ENCODE measurements around the gene PDZRN3.

PDZRN3 gene

GRCh38 chr3:73624017-73624820, 522 bp downstream of the PDZRN3 start:
- in situ Hi-C loops (cut with MboI; ENCODE audit: low sequenced_read_pairs) = no loop called here

GRCh38 chr3:73623346-73623745, 1.4 kb downstream of the PDZRN3 start:
- in situ Hi-C loops (cut with MboI; ENCODE audit: low sequenced_read_pairs) = no loop called here

GRCh38 chr3:73622091-73622805, 2.5 kb downstream of the PDZRN3 start:
- in situ Hi-C loops (cut with MboI; ENCODE audit: low sequenced_read_pairs) = no loop called here

GRCh38 chr3:73621388-73621787, 3.4 kb downstream of the PDZRN3 start:
- in situ Hi-C loops (cut with MboI; ENCODE audit: low sequenced_read_pairs) = no loop called here

- in situ Hi-C loops (cut with MboI; ENCODE audit: low sequenced_read_pairs) = no loop called here
These were observed 6.3 kb downstream of the PDZRN3 start for GRCh38 chr3:73618461-73618860.

- in situ Hi-C loops (cut with MboI; ENCODE audit: low sequenced_read_pairs) = no loop called here
These were observed 8.7 kb downstream of the PDZRN3 start for GRCh38 chr3:73616056-73616455.

- in situ Hi-C loops (cut with MboI; ENCODE audit: low sequenced_read_pairs) = no loop called here
These were observed 10.3 kb downstream of the PDZRN3 start for GRCh38 chr3:73614419-73614818.

GRCh38 chr3:73611176-73611575, 13.6 kb downstream of the PDZRN3 start:
- in situ Hi-C loops (cut with MboI; ENCODE audit: low sequenced_read_pairs) = no loop called here

GRCh38 chr3:73610493-73610892, 14.2 kb downstream of the PDZRN3 start:
- in situ Hi-C loops (cut with MboI; ENCODE audit: low sequenced_read_pairs) = no loop called here

GRCh38 chr3:73609655-73610054, 15.1 kb downstream of the PDZRN3 start:
- in situ Hi-C loops (cut with MboI; ENCODE audit: low sequenced_read_pairs) = no loop called here

- in situ Hi-C loops (cut with MboI; ENCODE audit: low sequenced_read_pairs) = no loop called here
These were observed 15.5 kb downstream of the PDZRN3 start for GRCh38 chr3:73609315-73609641.

- in situ Hi-C loops (cut with MboI; ENCODE audit: low sequenced_read_pairs) = no loop called here
These were observed 16.1 kb downstream of the PDZRN3 start for GRCh38 chr3:73608456-73609314.

- in situ Hi-C loops (cut with MboI; ENCODE audit: low sequenced_read_pairs) = no loop called here
These were observed 18.9 kb downstream of the PDZRN3 start for GRCh38 chr3:73605861-73606260.

GRCh38 chr3:73605412-73605811, 19.3 kb downstream of the PDZRN3 start:
- in situ Hi-C loops (cut with MboI; ENCODE audit: low sequenced_read_pairs) = no loop called here

GRCh38 chr3:73604451-73604850, 20.3 kb downstream of the PDZRN3 start:
- in situ Hi-C loops (cut with MboI; ENCODE audit: low sequenced_read_pairs) = no loop called here

GRCh38 chr3:73603762-73604171, 21.0 kb downstream of the PDZRN3 start:
- in situ Hi-C loops (cut with MboI; ENCODE audit: low sequenced_read_pairs) = no loop called here

GRCh38 chr3:73602170-73602569, 22.6 kb downstream of the PDZRN3 start:
- in situ Hi-C loops (cut with MboI; ENCODE audit: low sequenced_read_pairs) = no loop called here

GRCh38 chr3:73601481-73601880, 23.3 kb downstream of the PDZRN3 start:
- in situ Hi-C loops (cut with MboI; ENCODE audit: low sequenced_read_pairs) = no loop called here

GRCh38 chr3:73601011-73601410, 23.7 kb downstream of the PDZRN3 start:
- in situ Hi-C loops (cut with MboI; ENCODE audit: low sequenced_read_pairs) = no loop called here

- in situ Hi-C loops (cut with MboI; ENCODE audit: low sequenced_read_pairs) = no loop called here
These were observed 24.3 kb downstream of the PDZRN3 start for GRCh38 chr3:73600293-73600938.

- in situ Hi-C loops (cut with MboI; ENCODE audit: low sequenced_read_pairs) = no loop called here
These were observed 25.1 kb downstream of the PDZRN3 start for GRCh38 chr3:73599605-73600004.
